Peyer's patch (tissue), 4 donors: ENCODE results near the gene RTP5.

Source experiments
- POLR2A ChIP-seq, 2 donors: fragments of 450-650 bp; IDR thresholded peaks; one replicate each; pipeline ENCODE4 v1.5.1; 2017; ENCODE audit warnings: antibody characterized with exemption in 2 of 2, mild to moderate bottlenecking in 2 of 2, moderate library complexity in 2 of 2
- TF ChIP-seq, protein P1 (sequence below), 6 experiments: fragments of 450-650 bp in 4 of 6; fragments of 200-600 bp in 2 of 6; sonication (generic) in 1 of 6; IDR thresholded peaks; one replicate each; pipeline ENCODE4 v1.5.1; 2017 to 2019; ENCODE audit warnings: antibody characterized with exemption in 6 of 6, mild to moderate bottlenecking in 3 of 6, moderate library complexity in 1 of 6

DNA sequence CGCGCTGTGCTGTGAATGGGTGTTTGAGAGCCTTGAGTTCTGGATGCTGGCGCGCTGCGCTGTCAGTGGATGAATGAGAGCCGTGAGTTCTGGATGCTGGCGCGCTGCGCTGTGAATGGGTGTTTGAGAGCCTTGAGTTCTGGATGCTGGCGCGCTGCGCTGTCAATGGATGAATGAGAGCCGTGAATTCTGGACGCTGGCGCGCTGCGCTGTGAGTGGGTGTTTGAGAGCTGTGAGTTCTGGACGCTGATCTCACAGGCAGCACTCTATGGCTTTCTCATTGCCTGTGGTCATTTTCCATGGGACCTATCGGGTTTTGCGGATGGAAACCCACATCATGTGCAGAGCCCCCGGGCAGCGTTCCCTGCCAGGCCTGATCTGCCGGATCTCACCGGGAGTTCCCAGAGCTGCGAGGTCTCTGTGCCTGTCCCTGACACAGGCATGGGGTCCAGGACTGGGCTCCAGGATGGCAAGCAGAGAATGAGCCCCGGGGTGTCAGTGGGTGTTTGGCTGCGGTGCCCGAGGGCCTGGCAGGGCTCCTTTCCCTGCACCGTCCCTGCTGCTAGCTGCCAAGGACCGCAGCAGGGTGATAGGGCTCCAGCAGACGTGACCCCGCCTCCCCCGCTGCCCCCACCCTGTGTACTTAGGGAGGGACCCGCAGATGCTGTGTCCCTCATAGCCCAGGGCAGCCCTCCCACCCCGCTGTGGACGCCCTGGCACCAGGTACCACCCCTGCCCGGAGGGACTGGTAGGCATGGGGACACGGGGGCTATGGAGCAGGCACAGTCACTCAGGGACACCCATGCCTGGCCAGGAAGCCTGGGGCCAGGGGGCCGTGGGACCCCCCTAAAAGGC, 20.5 kb upstream of the RTP5 start:
- TF ChIP-seq, protein P1, sequence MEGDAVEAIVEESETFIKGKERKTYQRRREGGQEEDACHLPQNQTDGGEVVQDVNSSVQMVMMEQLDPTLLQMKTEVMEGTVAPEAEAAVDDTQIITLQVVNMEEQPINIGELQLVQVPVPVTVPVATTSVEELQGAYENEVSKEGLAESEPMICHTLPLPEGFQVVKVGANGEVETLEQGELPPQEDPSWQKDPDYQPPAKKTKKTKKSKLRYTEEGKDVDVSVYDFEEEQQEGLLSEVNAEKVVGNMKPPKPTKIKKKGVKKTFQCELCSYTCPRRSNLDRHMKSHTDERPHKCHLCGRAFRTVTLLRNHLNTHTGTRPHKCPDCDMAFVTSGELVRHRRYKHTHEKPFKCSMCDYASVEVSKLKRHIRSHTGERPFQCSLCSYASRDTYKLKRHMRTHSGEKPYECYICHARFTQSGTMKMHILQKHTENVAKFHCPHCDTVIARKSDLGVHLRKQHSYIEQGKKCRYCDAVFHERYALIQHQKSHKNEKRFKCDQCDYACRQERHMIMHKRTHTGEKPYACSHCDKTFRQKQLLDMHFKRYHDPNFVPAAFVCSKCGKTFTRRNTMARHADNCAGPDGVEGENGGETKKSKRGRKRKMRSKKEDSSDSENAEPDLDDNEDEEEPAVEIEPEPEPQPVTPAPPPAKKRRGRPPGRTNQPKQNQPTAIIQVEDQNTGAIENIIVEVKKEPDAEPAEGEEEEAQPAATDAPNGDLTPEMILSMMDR (IDR thresholded peaks at IDR 0.05), result no peak
- TF ChIP-seq POLR2A (IDR thresholded peaks at IDR 0.05), result no peak
